ENCODE data around the gene DCBLD1.

DNA sequence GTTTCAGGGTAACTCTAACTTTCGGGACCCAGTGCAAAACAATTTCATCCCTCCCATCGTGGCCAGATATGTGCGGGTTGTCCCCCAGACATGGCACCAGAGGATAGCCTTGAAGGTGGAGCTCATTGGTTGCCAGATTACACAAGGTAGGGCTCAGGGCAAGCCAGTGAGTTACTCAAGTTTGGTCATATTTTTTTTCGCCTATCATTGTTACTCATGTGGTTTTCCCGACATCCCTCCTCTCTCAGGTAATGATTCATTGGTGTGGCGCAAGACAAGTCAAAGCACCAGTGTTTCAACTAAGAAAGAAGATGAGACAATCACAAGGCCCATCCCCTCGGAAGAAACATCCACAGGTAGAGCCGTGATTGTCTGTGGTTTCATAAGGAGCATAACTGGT, 58.2 kb downstream of the DCBLD1 start:
- TF ChIP-seq POLR2AphosphoS5 (IDR thresholded peaks at IDR 0.05; ENCODE audit: control insufficient read depth, insufficient read depth, low read depth, low read length) = no peak
- TF ChIP-seq FOXK1 (CRISPR knock-in tag; IDR thresholded peaks at IDR 0.05; ENCODE audit: borderline replicate concordance) = no peak
- TF ChIP-seq FOXM1 (IDR thresholded peaks at IDR 0.05; ENCODE audit: low read depth) = no peak
- no peak for TF ChIP-seq FOXM1 (CRISPR knock-in tag; IDR thresholded peaks at IDR 0.05; ENCODE audit: low read depth)
- no peak for TF ChIP-seq NRF1 (conservative IDR thresholded peaks at IDR 0.05 in 1 of 2, IDR thresholded peaks at IDR 0.05 in 1 of 2)
- TF ChIP-seq ZNF140 (CRISPR knock-in tag; IDR thresholded peaks at IDR 0.05) = no peak
- no peak for TF ChIP-seq CBX8 (IDR thresholded peaks at IDR 0.05; ENCODE audit: borderline replicate concordance, extremely low read depth, low read depth, low read length, poor library complexity, severe bottlenecking)
- TF ChIP-seq TAF1 (IDR thresholded peaks at IDR 0.05; ENCODE audit: control insufficient read depth, extremely low read depth, insufficient read depth, low read length, severe bottlenecking) = no peak
- no peak for TF ChIP-seq CTBP1 (IDR thresholded peaks at IDR 0.05; ENCODE audit: borderline replicate concordance)
